Right hindlimb (tissue), 1 donor: ENCODE results near the gene BCL2.

Experiments
- DNase-seq: peaks from one replicate; pipeline ENCODE4 v3.0.0-alpha.2; 2018

The BCL2 gene

GRCh38 chr18:63135101-63135500 is 184.5 kb downstream of the BCL2 start:
- no peak for DNase-seq

- DNase-seq = no peak
These were observed 186.8 kb downstream of the BCL2 start for GRCh38 chr18:63132819-63133200.

GRCh38 chr18:63131959-63132818 is 187.4 kb downstream of the BCL2 start:
- DNase-seq = no peak

- DNase-seq = peak; percentile 56
These were observed 188.2 kb downstream of the BCL2 start for GRCh38 chr18:63131106-63131958.

GRCh38 chr18:63130176-63130575 is 189.4 kb downstream of the BCL2 start:
- no peak for DNase-seq

- no peak for DNase-seq
These were observed 191.2 kb downstream of the BCL2 start for GRCh38 chr18:63128237-63128974.

GRCh38 chr18:63126134-63127069 is 193.2 kb downstream of the BCL2 start:
- DNase-seq = no peak

GRCh38 chr18:63120620-63121019 is 198.9 kb downstream of the BCL2 start:
- DNase-seq = no peak

- DNase-seq = no peak
These were observed 199.9 kb downstream of the BCL2 start for GRCh38 chr18:63119647-63120046.

- DNase-seq = no peak
These were observed 205.5 kb downstream of the BCL2 start for GRCh38 chr18:63113899-63114565.

- no peak for DNase-seq
These were observed 206.9 kb downstream of the BCL2 start for GRCh38 chr18:63112706-63113105.

- no peak for DNase-seq
These were observed 207.7 kb downstream of the BCL2 start for GRCh38 chr18:63111671-63112402.

- DNase-seq = no peak
These were observed 209.8 kb downstream of the BCL2 start for GRCh38 chr18:63109802-63110201.

- no peak for DNase-seq
These were observed 210.5 kb downstream of the BCL2 start for GRCh38 chr18:63109022-63109421.

GRCh38 chr18:63107931-63108330 is 211.6 kb downstream of the BCL2 start:
- no peak for DNase-seq

GRCh38 chr18:63107171-63107845 is 212.3 kb downstream of the BCL2 start:
- no peak for DNase-seq

GRCh38 chr18:63106727-63107126 is 212.8 kb downstream of the BCL2 start:
- no peak for DNase-seq

GRCh38 chr18:63105636-63106316 is 213.8 kb downstream of the BCL2 start:
- DNase-seq = no peak

- DNase-seq = no peak
These were observed 214.7 kb downstream of the BCL2 start for GRCh38 chr18:63104868-63105267.
